Ishikawa (cell line): Measurements from ENCODE around the gene CDIP1.
A peak's percentile ranks its signal among the peaks of the same experiment; 100 is the strongest.

ENCODE experiments used
- CEBPB ChIP-seq: IDR thresholded peaks from 2 replicates; pipeline ENCODE4 v1.6.1; 2012
- CREB1 ChIP-seq: IDR thresholded peaks from 2 replicates; pipeline ENCODE4 v1.6.1; 2012; ENCODE audit warnings: low read depth
- EGR1 ChIP-seq: IDR thresholded peaks from 2 replicates; pipeline ENCODE4 v1.6.1; 2012
- EP300 ChIP-seq: IDR thresholded peaks from 2 replicates; pipeline ENCODE4 v1.6.1; 2012; ENCODE audit warnings: borderline replicate concordance
- FOXM1 ChIP-seq: IDR thresholded peaks from 2 replicates; pipeline ENCODE4 v1.6.1; 2012; ENCODE audit warnings: low read depth, borderline replicate concordance
- MAX ChIP-seq: IDR thresholded peaks from 2 replicates; pipeline ENCODE4 v1.6.1; 2012
- NFIC ChIP-seq: IDR thresholded peaks from 2 replicates; pipeline ENCODE4 v1.6.1; 2012
- RAD21 ChIP-seq: IDR thresholded peaks from 2 replicates; pipeline ENCODE4 v1.6.1; 2012; ENCODE audit warnings: low read depth
- TAF1 ChIP-seq: IDR thresholded peaks from 2 replicates; pipeline ENCODE4 v1.6.1; 2012; ENCODE audit warnings: low read depth, mild to moderate bottlenecking
- TCF12 ChIP-seq: IDR thresholded peaks from 2 replicates; pipeline ENCODE4 v1.6.1; 2012; ENCODE audit warnings: low read depth
- TEAD4 ChIP-seq: IDR thresholded peaks from 2 replicates; pipeline ENCODE4 v1.6.1; 2012
- USF1 ChIP-seq: IDR thresholded peaks from 2 replicates; pipeline ENCODE4 v1.6.1; 2012
- YY1 ChIP-seq: IDR thresholded peaks from 2 replicates; pipeline ENCODE4 v1.6.1; 2012; ENCODE audit warnings: low read depth
- ZBTB7A ChIP-seq: IDR thresholded peaks from 2 replicates; pipeline ENCODE4 v1.6.1; 2012; ENCODE audit warnings: low read depth
- TF ChIP-seq, protein P1 (sequence below): IDR thresholded peaks from 2 replicates; pipeline ENCODE4 v1.6.1; 2012; ENCODE audit warnings: low read depth, mild to moderate bottlenecking

CDIP1 gene

DNA sequence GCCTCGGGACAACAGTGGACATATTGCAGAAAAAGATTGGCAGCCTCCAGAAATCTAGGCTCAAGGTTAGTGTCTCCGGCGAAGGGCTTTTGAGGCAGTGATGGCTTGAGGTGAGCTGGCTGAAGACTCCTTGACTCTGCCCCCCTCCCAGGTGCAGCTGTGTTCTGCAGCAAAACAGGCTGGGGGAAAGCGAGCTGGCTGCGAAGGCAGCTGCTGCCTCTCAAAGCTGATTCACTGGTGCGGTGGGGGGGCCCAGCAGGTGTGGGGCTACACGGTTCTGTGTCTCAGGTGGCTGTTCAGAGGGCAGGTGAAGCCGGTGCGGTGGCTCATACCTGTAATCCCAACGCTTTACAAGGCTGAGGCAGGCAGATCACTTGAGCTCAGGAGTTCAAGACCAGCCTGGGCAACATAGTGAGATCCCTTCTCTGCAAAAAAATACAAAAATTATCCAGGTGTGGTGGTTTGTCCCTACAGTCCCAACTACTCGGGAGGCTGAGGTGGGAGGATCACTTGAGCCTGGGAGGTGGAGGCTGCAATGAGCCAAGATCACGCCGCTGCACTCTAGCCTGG is 40.5 kb upstream of the CDIP1 start:
- TF ChIP-seq TCF12 = no peak
- no peak for TF ChIP-seq EP300
- no peak for TF ChIP-seq ZBTB7A
- no peak for TF ChIP-seq MAX
- no peak for TF ChIP-seq FOXM1
- TF ChIP-seq USF1 = no peak
- TF ChIP-seq CEBPB = no peak
- TF ChIP-seq TEAD4 = no peak
- TF ChIP-seq EGR1 = no peak
- TF ChIP-seq RAD21 = no peak
- no peak for TF ChIP-seq CREB1
- TF ChIP-seq, protein P1, sequence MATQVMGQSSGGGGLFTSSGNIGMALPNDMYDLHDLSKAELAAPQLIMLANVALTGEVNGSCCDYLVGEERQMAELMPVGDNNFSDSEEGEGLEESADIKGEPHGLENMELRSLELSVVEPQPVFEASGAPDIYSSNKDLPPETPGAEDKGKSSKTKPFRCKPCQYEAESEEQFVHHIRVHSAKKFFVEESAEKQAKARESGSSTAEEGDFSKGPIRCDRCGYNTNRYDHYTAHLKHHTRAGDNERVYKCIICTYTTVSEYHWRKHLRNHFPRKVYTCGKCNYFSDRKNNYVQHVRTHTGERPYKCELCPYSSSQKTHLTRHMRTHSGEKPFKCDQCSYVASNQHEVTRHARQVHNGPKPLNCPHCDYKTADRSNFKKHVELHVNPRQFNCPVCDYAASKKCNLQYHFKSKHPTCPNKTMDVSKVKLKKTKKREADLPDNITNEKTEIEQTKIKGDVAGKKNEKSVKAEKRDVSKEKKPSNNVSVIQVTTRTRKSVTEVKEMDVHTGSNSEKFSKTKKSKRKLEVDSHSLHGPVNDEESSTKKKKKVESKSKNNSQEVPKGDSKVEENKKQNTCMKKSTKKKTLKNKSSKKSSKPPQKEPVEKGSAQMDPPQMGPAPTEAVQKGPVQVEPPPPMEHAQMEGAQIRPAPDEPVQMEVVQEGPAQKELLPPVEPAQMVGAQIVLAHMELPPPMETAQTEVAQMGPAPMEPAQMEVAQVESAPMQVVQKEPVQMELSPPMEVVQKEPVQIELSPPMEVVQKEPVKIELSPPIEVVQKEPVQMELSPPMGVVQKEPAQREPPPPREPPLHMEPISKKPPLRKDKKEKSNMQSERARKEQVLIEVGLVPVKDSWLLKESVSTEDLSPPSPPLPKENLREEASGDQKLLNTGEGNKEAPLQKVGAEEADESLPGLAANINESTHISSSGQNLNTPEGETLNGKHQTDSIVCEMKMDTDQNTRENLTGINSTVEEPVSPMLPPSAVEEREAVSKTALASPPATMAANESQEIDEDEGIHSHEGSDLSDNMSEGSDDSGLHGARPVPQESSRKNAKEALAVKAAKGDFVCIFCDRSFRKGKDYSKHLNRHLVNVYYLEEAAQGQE = no peak

GRCh38 chr16:4576008-4576407 is 37.4 kb upstream of the CDIP1 start:
- TF ChIP-seq TCF12 = no peak
- no peak for TF ChIP-seq CREB1
- no peak for TF ChIP-seq CEBPB
- no peak for TF ChIP-seq NFIC
- no peak for TF ChIP-seq EGR1
- no peak for TF ChIP-seq TEAD4
- TF ChIP-seq YY1 = no peak
- no peak for TF ChIP-seq EP300
- no peak for TF ChIP-seq MAX

GRCh38 chr16:4574919-4575705 is 36.5 kb upstream of the CDIP1 start:
- TF ChIP-seq YY1 = no peak
- TF ChIP-seq ZBTB7A = no peak
- peak; percentile 50; the same call in 1 of the 2 replicates for TF ChIP-seq EP300
- peak; percentile 98 for TF ChIP-seq TCF12
- TF ChIP-seq CEBPB = no peak
- peak; percentile 37; the same call in 1 of the 2 replicates for TF ChIP-seq USF1
- peak; percentile 94 for TF ChIP-seq NFIC
- peak; percentile 72 for TF ChIP-seq MAX
- TF ChIP-seq RAD21 = peak; percentile 14; the same call in 1 of the 2 replicates
- TF ChIP-seq EGR1 = no peak
- no peak for TF ChIP-seq TAF1
- TF ChIP-seq, protein P1 = no peak
- no peak for TF ChIP-seq CREB1
- TF ChIP-seq TEAD4 = peak; percentile 7; the same call in 1 of the 2 replicates
- TF ChIP-seq FOXM1 = no peak

DNA sequence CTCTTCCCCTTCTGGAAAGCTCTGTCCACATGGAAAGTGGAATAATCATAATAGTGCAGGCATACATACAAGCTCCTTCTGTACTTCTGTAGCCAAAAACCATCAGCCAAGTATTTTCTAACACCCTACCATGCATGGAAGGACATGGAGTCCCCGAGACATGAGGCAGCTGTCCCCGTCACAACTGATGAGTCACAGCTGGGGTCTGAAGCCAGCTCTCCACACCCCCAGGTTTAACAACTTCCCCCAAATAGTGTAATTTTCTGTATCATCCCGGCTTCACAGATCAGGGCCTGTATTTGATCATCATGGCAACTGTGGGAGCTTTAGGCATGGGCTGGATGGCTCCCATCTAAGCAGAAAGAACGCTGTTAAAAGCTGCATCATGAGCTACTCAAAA is 34.1 kb upstream of the CDIP1 start:
- TF ChIP-seq FOXM1 = no peak
- no peak for TF ChIP-seq ZBTB7A
- no peak for TF ChIP-seq CEBPB

DNA sequence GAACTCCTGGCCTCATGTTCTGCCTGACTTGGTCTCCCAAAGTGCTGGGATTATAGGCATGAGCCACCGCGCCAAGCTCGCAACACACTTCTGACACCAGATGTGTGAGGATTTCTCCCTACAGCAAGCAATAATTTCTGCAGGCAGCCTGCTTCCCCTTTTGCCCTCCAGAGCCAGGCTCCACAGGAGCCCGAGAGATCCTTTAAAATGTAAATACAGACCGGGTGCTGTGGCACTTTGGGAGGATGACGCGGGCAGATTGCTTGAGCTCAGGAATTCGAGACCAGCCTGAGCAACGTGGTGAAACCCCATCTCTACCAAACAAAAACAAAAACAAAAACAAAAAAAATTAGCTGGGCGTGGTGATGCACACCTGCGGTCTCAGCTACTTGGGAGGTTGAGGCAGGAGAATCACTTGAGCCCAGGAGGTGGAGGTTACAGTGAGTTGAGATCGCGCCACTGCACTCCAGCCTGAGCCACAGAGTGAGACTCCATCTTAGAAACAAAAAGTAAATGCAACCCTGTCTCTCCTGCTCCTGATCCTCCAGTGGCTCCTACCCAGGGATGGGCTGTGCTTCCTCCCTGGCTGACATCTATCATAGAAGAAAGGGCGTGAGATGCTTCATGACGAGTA is 32.2 kb upstream of the CDIP1 start:
- TF ChIP-seq YY1 (no peak), NFIC (no peak), TEAD4 (no peak), FOXM1 (no peak), CEBPB (no peak), TCF12 (no peak), MAX (no peak), USF1 (no peak), EGR1 (no peak), RAD21 (no peak), ZBTB7A (no peak), TAF1 (no peak), CREB1 (no peak), EP300 (no peak)
- TF ChIP-seq, protein P1 = no peak
